ENCODE results near the gene KLLN. TPM values are rescaled to one million over a fixed set of nuclear protein-coding genes. Genes with fewer than 3 reads are reported as not detected.

The KLLN gene
- total and polyA plus RNA-seq, 2 of the 8 experiments (the other 6 are each of a cell fraction or from before 2014, with no cell fraction given) = 0.24 to 0.73 TPM

DNA sequence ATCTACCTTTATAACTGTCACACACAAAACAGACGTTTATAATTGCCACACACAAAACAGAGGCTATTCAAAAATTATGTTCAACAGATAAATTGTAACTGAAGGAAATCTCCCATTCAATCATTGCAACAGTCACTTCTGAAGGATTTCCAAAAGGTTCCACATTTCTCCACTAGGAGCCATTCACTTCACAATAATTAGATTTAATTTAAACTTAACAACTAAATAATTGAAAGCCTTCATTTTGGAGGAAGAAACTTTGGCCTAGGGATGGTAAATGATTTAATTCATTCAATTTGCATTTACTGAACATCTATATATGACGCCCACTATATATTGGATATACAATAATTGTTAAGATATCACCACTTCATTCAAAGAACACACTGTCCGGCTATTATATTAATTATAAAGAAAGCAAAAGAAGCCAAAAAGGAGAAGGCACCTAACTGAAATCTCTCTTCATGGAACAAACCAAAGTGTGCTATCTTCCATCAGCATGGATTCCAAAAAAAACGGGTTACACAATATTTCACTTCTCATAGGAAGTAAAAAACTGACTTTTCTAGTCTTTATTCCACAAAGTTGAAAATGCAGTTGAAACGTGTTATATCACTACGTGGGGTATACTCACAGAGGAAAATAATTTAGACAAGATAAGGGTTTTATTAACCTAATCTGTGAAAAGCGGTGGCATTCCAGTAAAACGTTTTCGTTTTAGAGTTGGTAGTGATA is 47.0 kb downstream of the KLLN start:
- no peaks in the 10 kb centered on the region for H4K20me1 ChIP-seq (replicated peaks in 1 of 2; ENCODE audit: control insufficient read depth in 1 of 2, insufficient read depth in 2 of 2, low read length in 2 of 2)
- H3K23ac ChIP-seq (ENCODE audit: insufficient read length) = no peak overlapping the region
- H4K8ac ChIP-seq (ENCODE audit: extremely low read depth, insufficient read depth, low read length) = no peak overlapping the region
- H4K5ac ChIP-seq (ENCODE audit: insufficient read length, low read depth, low read length) = no peak overlapping the region
- no peak overlapping the region for H3K4ac ChIP-seq (replicated peaks; ENCODE audit: insufficient read length, low read depth, low read length)
- no peak overlapping the region for H3K56ac ChIP-seq (replicated peaks; ENCODE audit: insufficient read length, low read depth, low read length)
- peaks cover 8% of the 10 kb centered on the region for H3K23me2 ChIP-seq (ENCODE audit: low read depth, low read length)
- peaks cover 0 to 3% (median 0%) of the 10 kb centered on the region in 4 experiments; a peak in 2 of 7 replicates for H3K4me1 ChIP-seq (replicated peaks in 1 of 4; ENCODE audit: control insufficient read depth in 3 of 4, insufficient read depth in 4 of 4, low read length in 3 of 4)
- no peak for FAIRE-seq
- peak overlapping the region; percentile 89 to 91 for H3K4me2 ChIP-seq (ENCODE audit: insufficient read depth in 1 of 2, low read depth in 2 of 2, low read length in 2 of 2)
- H3K9ac ChIP-seq (replicated peaks in 1 of 4; ENCODE audit: extremely low read depth in 1 of 4, low read depth in 3 of 4, low read length in 3 of 4) = no peak overlapping the region
- H3K9me3 ChIP-seq (ENCODE audit: insufficient read depth in 2 of 2, low read depth in 1 of 2, low read length in 1 of 2) = no peaks in the 10 kb centered on the region
- H3K4me3 ChIP-seq (ENCODE audit: extremely low read depth in 1 of 4, insufficient read depth in 2 of 4, low read depth in 3 of 4, low read length in 4 of 4) = peak overlapping the region in 3 of 4 experiments; percentile 81 to 85 (median 82); a peak in 5 of 8 replicates
- H3K79me1 ChIP-seq (ENCODE audit: low read depth, low read length) = no peaks in the 10 kb centered on the region
- H3K36me3 ChIP-seq (ENCODE audit: control insufficient read depth in 2 of 4, insufficient read depth in 4 of 4, low read length in 3 of 4) = peaks cover 0 to 25% (median 4%) of the 10 kb centered on the region in 4 experiments; a peak in 2 of 8 replicates
- CTCF ChIA-PET (ENCODE audit: partially characterized antibody) = no interaction called here
- H2AK5ac ChIP-seq (ENCODE audit: low read depth, low read length) = no peak overlapping the region
- 74% methylated on average over 9 of the region's 9 CpGs; no CpG with 5 or more reads in 1 of the 2 experiments for WGBS, 2 experiments (ENCODE audit: extremely low coverage in 1 of 2, insufficient coverage in 1 of 2, insufficient read length in 1 of 2, insufficient replicate concordance in 2 of 2, low coverage in 1 of 2, low lambda C conversion rate in 2 of 2, missing lambda C conversion rate in 1 of 2)
- no peak overlapping the region for H3K18ac ChIP-seq (ENCODE audit: extremely low read depth, low read length)
- no peak overlapping the region for H2BK12ac ChIP-seq (ENCODE audit: low read depth, low read length)
- H3K79me2 ChIP-seq (ENCODE audit: control insufficient read depth in 1 of 2, insufficient read depth in 2 of 2, low read length in 2 of 2) = peaks cover 10 to 60% of the 10 kb centered on the region in 2 experiments
- no peak overlapping the region for H2BK120ac ChIP-seq (replicated peaks; ENCODE audit: low read depth, low read length)
- H4K91ac ChIP-seq (replicated peaks; ENCODE audit: insufficient read length, low read length) = no peak overlapping the region
- no peak overlapping the region for H2BK5ac ChIP-seq (ENCODE audit: low read depth, low read length)
- no peak overlapping the region for H3K14ac ChIP-seq (ENCODE audit: insufficient read length)
- no peaks in the 10 kb centered on the region for H3K27me3 ChIP-seq (replicated peaks in 1 of 4; ENCODE audit: control insufficient read depth in 3 of 4, extremely low read depth in 1 of 4, insufficient read depth in 3 of 4, low read length in 3 of 4)
- H2BK20ac ChIP-seq (ENCODE audit: low read length) = no peak overlapping the region
- no peak overlapping the region for H2AFZ ChIP-seq (ENCODE audit: low read length)
- H2BK15ac ChIP-seq (ENCODE audit: low read length) = no peak overlapping the region
- no peak for DNase-seq (ENCODE audit: low read depth in 1 of 2, low spot score in 2 of 2)
- POLR2A ChIA-PET (ENCODE audit: partially characterized antibody) = interaction anchor here (1.2 to 2.5 kb wide), 2 partner anchors 46 to 83 kb away, joined by 3 to 14 read pairs; partner anchors contain the start of genes KLLN and PTEN
- no peak overlapping the region for H3K27ac ChIP-seq (ENCODE audit: low read depth, low read length)
- TF ChIP-seq, protein P1, sequence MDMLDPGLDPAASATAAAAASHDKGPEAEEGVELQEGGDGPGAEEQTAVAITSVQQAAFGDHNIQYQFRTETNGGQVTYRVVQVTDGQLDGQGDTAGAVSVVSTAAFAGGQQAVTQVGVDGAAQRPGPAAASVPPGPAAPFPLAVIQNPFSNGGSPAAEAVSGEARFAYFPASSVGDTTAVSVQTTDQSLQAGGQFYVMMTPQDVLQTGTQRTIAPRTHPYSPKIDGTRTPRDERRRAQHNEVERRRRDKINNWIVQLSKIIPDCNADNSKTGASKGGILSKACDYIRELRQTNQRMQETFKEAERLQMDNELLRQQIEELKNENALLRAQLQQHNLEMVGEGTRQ (IDR thresholded peaks at IDR 0.05; ENCODE audit: low read length) = no peak
- no peak for TF ChIP-seq HDAC6 (IDR thresholded peaks at IDR 0.05; ENCODE audit: low read depth, low read length)
- TF ChIP-seq, protein P2, sequence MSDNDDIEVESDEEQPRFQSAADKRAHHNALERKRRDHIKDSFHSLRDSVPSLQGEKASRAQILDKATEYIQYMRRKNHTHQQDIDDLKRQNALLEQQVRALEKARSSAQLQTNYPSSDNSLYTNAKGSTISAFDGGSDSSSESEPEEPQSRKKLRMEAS (IDR thresholded peaks at IDR 0.05) = no peak
- TF ChIP-seq SAP30 (IDR thresholded peaks at IDR 0.05; ENCODE audit: insufficient read depth, insufficient replicate concordance, low read length) = no peak
- no peak for TF ChIP-seq POU5F1 (IDR thresholded peaks at IDR 0.05; ENCODE audit: low read depth, low read length)
- no peak for TF ChIP-seq TCF12 (IDR thresholded peaks at IDR 0.05; ENCODE audit: low read depth, low read length)
- no peak for TF ChIP-seq BRCA1 (IDR thresholded peaks at IDR 0.05; ENCODE audit: low read depth, low read length)
- no peak for TF ChIP-seq CEBPB (IDR thresholded peaks at IDR 0.05; ENCODE audit: low read depth, low read length)
- no peak for TF ChIP-seq RNF2 (IDR thresholded peaks at IDR 0.05; ENCODE audit: borderline replicate concordance, low read depth, low read length, missing control alignments, poor library complexity, severe bottlenecking)
- TF ChIP-seq SIX5 (IDR thresholded peaks at IDR 0.05; ENCODE audit: low read depth, low read length) = no peak
- no peak for TF ChIP-seq PHF8 (conservative IDR thresholded peaks at IDR 0.05; ENCODE audit: low read depth, low read length)
